ENCODE results near the gene TMEM150C.

- no peak for TF ChIP-seq ISL1 (CRISPR knock-in tag; IDR thresholded peaks at IDR 0.05)
- TF ChIP-seq PATZ1 (CRISPR knock-in tag; IDR thresholded peaks at IDR 0.05; ENCODE audit: borderline replicate concordance) = no peak
- TF ChIP-seq ZFP3 (CRISPR knock-in tag; IDR thresholded peaks at IDR 0.05) = no peak
- no peak for TF ChIP-seq POU6F1 (CRISPR knock-in tag; IDR thresholded peaks at IDR 0.05; ENCODE audit: borderline replicate concordance, low read depth)
- no peak for TF ChIP-seq OSR1 (CRISPR knock-in tag; IDR thresholded peaks at IDR 0.05)
These were observed 23.1 kb upstream of the TMEM150C start for GRCh38 chr4:82584931-82585330.
